CD4-positive, alpha-beta memory T cell (primary cell): Measurements from ENCODE around the gene ACBD5. TPM values are rescaled to one million over a fixed set of nuclear protein-coding genes. Genes with fewer than 3 reads are reported as not detected.

Experiments used
- CTCF ChIA-PET: fragments of 350-600 bp; sonication (Branson Sonifier 250); formaldehyde crosslinking; loops from one replicate; lab custom pipeline; 2021; ENCODE audit warnings: inconsistent platforms; ENCODE audit not compliant: partially characterized antibody; lab: Charles Lee
- POLR2A ChIA-PET: fragments of 350-600 bp; sonication (Branson Sonifier 250); formaldehyde crosslinking; loops from one replicate; lab custom pipeline; 2021; ENCODE audit not compliant: partially characterized antibody; lab: Charles Lee
- DNase-seq, 5 donors: peaks; one replicate each; pipeline versions ENCODE4 v3.0.0 to v3.0.0-alpha.2; 2020 to 2022; ENCODE audit warnings: mixed read lengths in 1 of 5
- H3K27ac ChIP-seq: one replicate; pipeline ENCODE4 v1.7.0; 2013; ENCODE audit warnings: low read depth, low read length
- H3K27me3 ChIP-seq: 2 replicates; pipeline ENCODE4 v1.7.0; 2013; ENCODE audit warnings: mild to moderate bottlenecking, low read length, moderate library complexity; ENCODE audit not compliant: insufficient read depth
- H3K36me3 ChIP-seq: 2 replicates; pipeline ENCODE4 v1.7.0; 2013; ENCODE audit warnings: mild to moderate bottlenecking, low read length, moderate library complexity; ENCODE audit not compliant: insufficient read depth
- H3K4me1 ChIP-seq: 2 replicates; pipeline ENCODE4 v1.7.0; 2013; ENCODE audit warnings: mild to moderate bottlenecking, low read length, moderate library complexity; ENCODE audit not compliant: insufficient read depth
- H3K4me3 ChIP-seq, 2 donors: one replicate each; pipeline ENCODE4 v1.7.0; 2013; ENCODE audit warnings: low read length in 2 of 2, mild to moderate bottlenecking in 1 of 2
- H3K9me3 ChIP-seq, 2 donors: one replicate each; pipeline ENCODE4 v1.7.0; 2013; ENCODE audit warnings: low read length in 2 of 2, control low read depth in 1 of 2; ENCODE audit not compliant: control insufficient read depth in 1 of 2
- H3K27ac Mint-ChIP-seq, 7 donors: one replicate each; pipeline ENCODE4 v1.8.0; 2020 to 2021; ENCODE audit warnings: mixed read lengths in 7 of 7, mild to moderate bottlenecking in 6 of 7, inconsistent platforms in 3 of 7, moderate library complexity in 3 of 7
- H3K27me3 Mint-ChIP-seq, 2 donors: one replicate each; pipeline ENCODE4 v1.8.0; 2020 to 2021; ENCODE audit warnings: mixed read lengths in 2 of 2
- H3K36me3 Mint-ChIP-seq, 2 donors: one replicate each; pipeline ENCODE4 v1.8.0; 2020 to 2021; ENCODE audit warnings: mixed read lengths in 2 of 2, inconsistent platforms in 1 of 2, mild to moderate bottlenecking in 1 of 2
- H3K4me1 Mint-ChIP-seq, 4 donors: one replicate each; pipeline ENCODE4 v1.8.0; 2020 to 2021; ENCODE audit warnings: mixed read lengths in 4 of 4, mild to moderate bottlenecking in 1 of 4
- H3K4me3 Mint-ChIP-seq, 8 donors: one replicate each; pipeline ENCODE4 v1.8.0; 2020 to 2021; ENCODE audit warnings: mixed read lengths in 8 of 8, mild to moderate bottlenecking in 7 of 8, moderate library complexity in 6 of 8, inconsistent platforms in 3 of 8
- H3K9me3 Mint-ChIP-seq, 8 donors: one replicate each; pipeline ENCODE4 v1.8.0; 2020 to 2021; ENCODE audit warnings: mixed read lengths in 8 of 8, mild to moderate bottlenecking in 5 of 8, inconsistent platforms in 3 of 8, moderate library complexity in 1 of 8
- intact Hi-C: fragments of 100-400 bp; cut with micrococcal nuclease; formaldehyde crosslinking; loops from one replicate; pipeline ENCODE4 v1.15.1; 2023
- polyA plus RNA-seq, 2 donors: library from polyadenylated mRNA; unstranded; fragments of 300-500 nt; fragmentation: Illumina TruSeq; gene quantifications; one replicate each; pipeline ENCODE4 v1.2.3, GENCODE V29; 2021
- total RNA-seq, 2 experiments: library from RNA; stranded (reverse); gene quantifications; one replicate each; pipeline ENCODE4 v1.2.3, GENCODE V29; 2021

The ACBD5 gene
- total and polyA plus RNA-seq, 4 experiments from 2014 or later: 11.3 to 24.9 (median 17.7) TPM

GRCh38 chr10:27192284-27192683 is 48.3 kb downstream of the ACBD5 start:
- CTCF ChIA-PET: no interaction called here
- POLR2A ChIA-PET: no interaction called here
- intact Hi-C loops: no loop called here
- no peaks in the 10 kb centered on the region for H3K4me1 ChIP-seq
- H3K27ac ChIP-seq: no peak overlapping the region
- no peaks in the 10 kb centered on the region for H3K9me3 ChIP-seq
- no peaks in the 10 kb centered on the region for H3K36me3 ChIP-seq
- no peak overlapping the region for H3K4me3 ChIP-seq
- peaks cover 0 to 18% of the 10 kb centered on the region in 2 donors for H3K36me3 Mint-ChIP-seq
- H3K9me3 Mint-ChIP-seq: no peaks in the 10 kb centered on the region
- no peak for DNase-seq
- H3K27me3 Mint-ChIP-seq: no peaks in the 10 kb centered on the region
- peaks cover 0 to 3% (median 1%) of the 10 kb centered on the region in 4 donors for H3K4me1 Mint-ChIP-seq
- H3K4me3 Mint-ChIP-seq: no peak overlapping the region
- H3K27me3 ChIP-seq: no peaks in the 10 kb centered on the region
- no peak overlapping the region for H3K27ac Mint-ChIP-seq

GRCh38 chr10:27190508-27190907 is 50.1 kb downstream of the ACBD5 start:
- H3K27ac Mint-ChIP-seq: no peak overlapping the region
- Histone ChIP-seq H3K4me3 (no peak overlapping the region), H3K27ac (no peak overlapping the region), H3K9me3 (no peaks in the 10 kb centered on the region), H3K27me3 (no peaks in the 10 kb centered on the region), H3K4me1 (no peaks in the 10 kb centered on the region), H3K36me3 (no peaks in the 10 kb centered on the region)
- H3K4me3 Mint-ChIP-seq: no peak overlapping the region
- POLR2A ChIA-PET: no interaction called here
- peaks cover 0 to 3% (median 1%) of the 10 kb centered on the region in 4 donors for H3K4me1 Mint-ChIP-seq
- intact Hi-C loops: no loop called here
- H3K9me3 Mint-ChIP-seq: no peaks in the 10 kb centered on the region
- no peak for DNase-seq
- H3K36me3 Mint-ChIP-seq: peaks cover 0 to 18% of the 10 kb centered on the region in 2 donors
- no peaks in the 10 kb centered on the region for H3K27me3 Mint-ChIP-seq
- CTCF ChIA-PET: no interaction called here

DNA sequence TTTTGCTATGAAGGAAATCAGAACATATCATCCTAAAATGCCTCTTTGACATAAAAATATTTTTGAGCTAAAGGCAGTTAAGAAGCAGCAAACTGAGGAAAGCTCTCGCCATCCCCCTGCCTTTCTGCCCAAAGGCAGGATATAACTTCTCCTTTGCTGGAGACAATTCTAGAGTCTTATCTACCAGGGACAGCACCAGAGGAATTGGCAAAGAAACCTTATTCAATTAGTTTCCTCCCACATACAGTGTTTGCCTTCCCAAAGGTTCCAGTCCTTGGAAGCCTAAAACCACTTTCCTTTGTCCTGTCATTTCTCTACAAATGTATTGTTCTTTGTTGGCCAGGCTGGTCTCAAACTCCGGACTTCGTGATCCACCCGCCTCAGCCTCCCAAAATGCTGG is 51.7 kb downstream of the ACBD5 start:
- no peaks in the 10 kb centered on the region for H3K27me3 ChIP-seq
- H3K27ac ChIP-seq: no peak overlapping the region
- ChIA-PET POLR2A (no interaction called here), CTCF (interaction anchor here (1.4 to 1.5 kb wide), 2 partner anchors 16 to 35 kb away, joined by 3 to 5 read pairs; no protein-coding TSS in a partner anchor)
- no peak for DNase-seq
- H3K4me1 Mint-ChIP-seq: peaks cover 0 to 3% (median 1%) of the 10 kb centered on the region in 4 donors
- no peak overlapping the region for H3K27ac Mint-ChIP-seq
- H3K4me1 ChIP-seq: no peaks in the 10 kb centered on the region
- H3K4me3 Mint-ChIP-seq: no peak overlapping the region
- H3K9me3 ChIP-seq: no peaks in the 10 kb centered on the region
- peaks cover 4% of the 10 kb centered on the region for H3K36me3 ChIP-seq
- no peaks in the 10 kb centered on the region for H3K9me3 Mint-ChIP-seq
- peaks cover 5 to 21% of the 10 kb centered on the region in 2 donors for H3K36me3 Mint-ChIP-seq
- no peak overlapping the region for H3K4me3 ChIP-seq
- intact Hi-C loops: no loop called here
- H3K27me3 Mint-ChIP-seq: no peaks in the 10 kb centered on the region

- intact Hi-C loops: no loop called here
- no peak overlapping the region for H3K4me3 Mint-ChIP-seq
- no peak overlapping the region for H3K27ac Mint-ChIP-seq
- H3K27me3 Mint-ChIP-seq: no peaks in the 10 kb centered on the region
- Histone ChIP-seq H3K27ac (no peak overlapping the region), H3K4me1 (no peaks in the 10 kb centered on the region), H3K4me3 (no peak overlapping the region), H3K9me3 (no peaks in the 10 kb centered on the region), H3K36me3 (peaks cover 4% of the 10 kb centered on the region), H3K27me3 (no peaks in the 10 kb centered on the region)
- peaks cover 5 to 17% of the 10 kb centered on the region in 2 donors for H3K36me3 Mint-ChIP-seq
- H3K9me3 Mint-ChIP-seq: no peaks in the 10 kb centered on the region
- ChIA-PET CTCF (interaction anchor here (0.5 to 1.5 kb wide), 4 partner anchors 16 to 107 kb away, joined by 3 to 5 read pairs (median 3); no protein-coding TSS in a partner anchor), POLR2A (interaction anchor here (1.0 kb wide), 1 partner anchor 34 kb away, joined by 4 read pairs; the partner anchor contains the start of gene YME1L1)
- peaks cover 0 to 3% (median 1%) of the 10 kb centered on the region in 4 donors for H3K4me1 Mint-ChIP-seq
- DNase-seq: no peak
Measured at GRCh38 chr10:27188259-27188658, 52.3 kb downstream of the ACBD5 start.

DNA sequence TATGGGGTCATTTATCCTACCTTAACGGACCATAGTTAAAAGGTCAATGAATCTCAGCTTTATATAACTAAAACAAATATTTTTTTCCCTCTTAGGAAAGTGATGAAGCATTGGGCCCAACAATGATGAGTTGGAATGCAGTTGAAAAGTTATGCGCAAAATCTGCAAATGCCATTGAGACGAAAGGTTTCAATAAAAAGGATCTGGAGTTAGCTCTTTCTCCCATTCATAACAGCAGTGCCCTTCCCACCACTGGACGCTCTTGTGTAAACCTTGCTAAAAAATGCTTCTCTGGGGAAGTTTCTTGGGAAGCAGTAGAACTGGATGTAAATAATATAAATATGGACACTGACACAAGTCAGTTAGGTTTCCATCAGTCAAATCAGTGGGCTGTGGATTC is 70.7 kb downstream of the ACBD5 start:
- Mint-ChIP-seq H3K36me3 (peaks cover 23 to 53% of the 10 kb centered on the region in 2 donors), H3K4me1 (no peaks in the 10 kb centered on the region), H3K27me3 (no peaks in the 10 kb centered on the region), H3K9me3 (no peaks in the 10 kb centered on the region), H3K4me3 (no peak overlapping the region), H3K27ac (no peak overlapping the region)
- no peak overlapping the region for H3K4me3 ChIP-seq
- H3K4me1 ChIP-seq: no peaks in the 10 kb centered on the region
- CTCF ChIA-PET: no interaction called here
- intact Hi-C loops: no loop called here
- DNase-seq: no peak
- POLR2A ChIA-PET: no interaction called here
- no peaks in the 10 kb centered on the region for H3K27me3 ChIP-seq
- peaks cover 13% of the 10 kb centered on the region for H3K36me3 ChIP-seq
- H3K27ac ChIP-seq: no peak overlapping the region
- H3K9me3 ChIP-seq: no peaks in the 10 kb centered on the region

DNA sequence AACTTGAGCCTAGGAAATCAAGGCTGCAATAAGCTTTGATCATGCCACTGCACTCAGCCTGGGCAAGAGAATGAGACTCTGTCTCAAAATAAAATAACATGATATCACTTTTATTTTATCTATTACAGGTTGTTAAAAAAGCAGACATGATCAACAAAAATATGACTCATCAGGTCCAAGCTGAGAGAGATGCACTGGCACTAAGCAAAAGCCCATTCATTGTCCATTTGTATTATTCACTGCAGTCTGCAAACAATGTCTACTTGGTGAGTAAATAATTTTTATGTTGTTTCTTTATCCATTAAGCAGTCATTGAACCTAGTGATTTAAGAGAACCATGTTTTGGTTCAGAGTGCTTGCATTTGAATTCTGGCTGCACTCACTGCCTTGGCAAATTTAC is 82.2 kb downstream of the ACBD5 start:
- ChIA-PET CTCF (interaction anchor here (1.1 kb wide), 1 partner anchor 29 kb away, joined by 3 read pairs; no protein-coding TSS in a partner anchor), POLR2A (no interaction called here)
- Mint-ChIP-seq H3K27ac (peak overlapping the region in 1 of 7 donors; percentile 42), H3K27me3 (no peaks in the 10 kb centered on the region), H3K4me3 (peak overlapping the region in 1 of 8 donors; percentile 20), H3K4me1 (peaks cover 7 to 39% (median 23%) of the 10 kb centered on the region in 4 donors), H3K9me3 (peaks cover 0 to 3% (median 0%) of the 10 kb centered on the region in 8 donors), H3K36me3 (peaks cover 12 to 53% of the 10 kb centered on the region in 2 donors)
- no peak for DNase-seq
- H3K27me3 ChIP-seq: no peaks in the 10 kb centered on the region
- no peak overlapping the region for H3K4me3 ChIP-seq
- no peaks in the 10 kb centered on the region for H3K9me3 ChIP-seq
- H3K27ac ChIP-seq: no peak overlapping the region
- H3K36me3 ChIP-seq: no peaks in the 10 kb centered on the region
- intact Hi-C loops: loop anchor here (5.0 to 10.0 kb wide), 3 partner anchors 204 to 1176 kb away; partner anchors contain the start of gene PDSS1
- peaks cover 13% of the 10 kb centered on the region for H3K4me1 ChIP-seq

DNA sequence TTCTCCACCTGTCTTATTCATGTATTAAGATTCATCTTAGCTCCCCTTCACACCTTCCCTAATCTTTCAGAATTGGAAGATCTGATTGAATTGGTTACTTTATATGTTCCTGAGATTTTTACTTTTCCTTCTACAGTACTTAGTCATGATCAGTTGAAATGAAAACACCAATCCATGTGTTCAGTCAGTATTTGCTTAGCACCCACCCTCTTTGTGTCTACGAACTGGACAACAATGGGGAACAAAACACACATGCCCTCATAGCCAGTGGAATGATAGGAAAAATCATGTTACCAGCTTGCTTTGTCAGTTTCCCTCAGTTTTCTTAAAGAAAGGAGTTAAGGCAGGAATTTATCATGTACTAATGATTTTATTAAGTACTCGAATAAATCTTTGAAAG is 83.4 kb downstream of the ACBD5 start:
- peak overlapping the region; percentile 100 for H3K27ac Mint-ChIP-seq
- intact Hi-C loops: loop anchor here (5.0 to 10.0 kb wide), 3 partner anchors 205 to 1178 kb away; partner anchors contain the start of gene PDSS1
- H3K36me3 Mint-ChIP-seq: peaks cover 12 to 58% of the 10 kb centered on the region in 2 donors
- Histone ChIP-seq H3K36me3 (no peaks in the 10 kb centered on the region), H3K27ac (peak overlapping the region; percentile 100), H3K27me3 (no peaks in the 10 kb centered on the region), H3K9me3 (no peaks in the 10 kb centered on the region), H3K4me1 (peaks cover 26% of the 10 kb centered on the region), H3K4me3 (no peak overlapping the region)
- DNase-seq: no peak
- peaks cover 19 to 50% (median 35%) of the 10 kb centered on the region in 4 donors for H3K4me1 Mint-ChIP-seq
- H3K4me3 Mint-ChIP-seq: peak overlapping the region; percentile 81 to 100 (median 92)
- CTCF ChIA-PET: interaction anchor here (1.0 to 1.4 kb wide), 3 partner anchors 14 to 129 kb away, joined by 3 to 7 read pairs (median 3); no protein-coding TSS in a partner anchor
- POLR2A ChIA-PET: interaction anchor here (1.1 to 4.3 kb wide), 3 partner anchors 58 to 100 kb away, joined by 3 to 126 read pairs (median 3); partner anchors contain the start of gene ACBD5
- no peaks in the 10 kb centered on the region for H3K27me3 Mint-ChIP-seq
- H3K9me3 Mint-ChIP-seq: peaks cover 0 to 3% (median 0%) of the 10 kb centered on the region in 8 donors
